NCI-H774 (cell line): ENCODE results near the gene CACNA2D1.
A peak's percentile ranks its signal among the peaks of the same experiment; 100 is the strongest.
"Not testable (repeated sequence)": the region's sequence is repeated elsewhere in the genome, so short reads cannot be mapped to it uniquely, and the experiment has no call there.

Source experiments
- DNase-seq: peaks from one replicate; lab custom pipeline; 2025; lab: John Stamatoyannopoulos, UW

Gene CACNA2D1

GRCh38 chr7:82172017-82172416 is 271.6 kb downstream of the CACNA2D1 start:
- no peak for DNase-seq

DNA sequence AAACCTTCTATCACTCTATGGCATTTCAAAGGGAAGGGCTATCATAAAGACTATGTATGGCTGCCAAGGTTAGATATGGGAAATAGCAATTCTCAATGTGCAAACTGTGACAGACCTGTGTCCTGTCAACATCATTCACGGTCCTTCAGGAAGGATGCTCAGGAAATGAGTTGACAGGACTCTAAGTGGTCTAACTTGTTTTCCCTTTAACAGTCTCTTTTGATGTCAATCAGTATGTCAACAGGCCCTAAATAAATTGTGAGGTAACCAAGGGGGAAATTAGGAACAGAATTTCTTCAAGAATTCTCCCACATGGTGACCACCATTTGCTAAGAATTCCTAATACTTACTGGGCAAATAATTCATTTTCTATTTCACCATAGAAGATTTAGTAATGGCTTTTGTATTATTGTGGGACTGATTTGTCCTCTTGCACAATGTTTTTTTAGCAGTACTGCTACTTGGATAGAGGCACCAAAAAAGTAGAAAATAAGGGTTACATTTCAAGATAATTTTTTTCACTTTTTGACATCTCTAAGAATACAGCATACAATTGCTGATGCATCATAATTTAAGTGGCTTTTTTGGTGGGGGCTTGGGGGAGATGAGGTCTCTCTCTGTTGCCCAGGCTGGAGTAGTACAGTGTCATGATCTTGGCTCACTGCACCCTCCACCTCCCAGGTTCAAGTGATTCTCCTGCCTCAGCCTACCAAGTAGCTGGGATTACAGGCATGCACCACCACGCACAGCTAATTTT is 275.8 kb downstream of the CACNA2D1 start:
- peak; percentile 65 for DNase-seq

DNA sequence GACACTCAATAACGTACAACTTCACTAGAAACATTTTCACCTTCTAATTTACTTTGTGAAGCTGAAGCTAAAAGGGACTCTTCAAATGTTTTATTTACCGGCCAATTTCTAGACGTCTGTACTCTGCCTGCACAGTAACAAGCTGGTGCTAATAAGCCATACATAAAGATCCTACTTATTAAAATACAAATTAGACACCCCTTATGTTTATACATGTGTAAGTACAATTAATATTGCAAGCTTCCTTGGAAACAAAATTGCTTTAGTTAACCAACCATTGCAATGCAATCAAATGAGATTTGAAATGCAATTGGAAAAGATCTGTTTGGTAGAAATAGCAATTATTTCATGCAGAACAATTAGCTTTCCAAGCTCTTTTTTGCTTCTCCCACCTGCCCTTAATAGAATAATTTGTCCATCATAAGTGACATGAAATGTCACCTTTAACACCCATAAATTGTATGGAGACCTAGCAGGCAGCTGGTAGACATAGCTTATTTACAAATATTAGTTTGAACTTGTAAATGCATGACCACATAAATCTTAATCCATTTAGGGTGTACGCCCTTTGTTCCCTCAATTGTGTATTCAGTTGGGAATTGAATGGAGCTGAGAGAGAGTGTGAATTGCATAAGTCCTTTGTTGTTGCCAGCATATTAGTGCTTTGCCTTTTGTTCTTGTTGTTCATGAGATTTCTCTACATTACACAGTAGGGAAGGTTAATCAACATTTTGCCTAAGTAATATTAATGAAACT is 277.1 kb downstream of the CACNA2D1 start:
- DNase-seq: peak; percentile 95

DNA sequence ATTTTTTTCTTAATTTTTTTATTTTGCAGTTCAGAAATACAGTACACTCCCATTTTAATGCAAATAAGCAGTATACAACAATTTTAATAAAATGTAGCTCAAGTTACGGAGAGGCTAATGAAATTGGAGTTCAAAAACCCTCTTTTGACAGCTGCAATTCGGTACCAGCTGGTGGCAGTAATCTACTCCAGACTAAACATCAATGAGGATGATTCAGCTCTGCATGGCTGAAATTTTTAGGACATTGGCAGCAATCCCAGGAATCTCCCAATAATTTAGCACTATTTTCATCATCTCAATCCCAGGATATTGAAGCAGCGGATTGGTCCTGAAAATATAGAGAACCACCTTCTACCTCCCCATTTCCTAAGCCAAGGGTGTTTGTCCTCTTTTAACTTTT is 278.8 kb downstream of the CACNA2D1 start:
- peak; percentile 46 for DNase-seq

DNA sequence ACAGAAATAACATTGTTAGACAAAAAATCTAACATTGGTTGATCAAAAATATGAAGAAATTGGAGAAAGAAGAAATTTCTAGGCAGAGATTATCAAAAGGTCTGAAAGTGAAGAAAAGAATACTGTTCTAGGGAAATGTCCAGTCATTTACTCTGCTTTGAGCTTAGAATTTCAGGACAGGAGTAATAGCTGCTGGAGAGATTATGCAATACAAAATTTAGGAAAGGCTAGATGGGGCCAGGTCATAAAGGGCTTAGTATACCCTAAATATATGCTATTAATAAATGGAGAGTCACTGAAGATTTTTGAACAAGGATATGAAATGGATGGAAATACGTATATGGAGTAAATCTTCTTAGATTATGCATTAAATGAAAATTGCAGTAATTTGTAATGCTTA is 279.2 kb downstream of the CACNA2D1 start:
- no peak for DNase-seq

- peak; percentile 16 for DNase-seq
Observed at GRCh38 chr7:82163586-82163985, 280.0 kb downstream of the CACNA2D1 start.

GRCh38 chr7:82162289-82162688 is 281.3 kb downstream of the CACNA2D1 start:
- no peak for DNase-seq

DNA sequence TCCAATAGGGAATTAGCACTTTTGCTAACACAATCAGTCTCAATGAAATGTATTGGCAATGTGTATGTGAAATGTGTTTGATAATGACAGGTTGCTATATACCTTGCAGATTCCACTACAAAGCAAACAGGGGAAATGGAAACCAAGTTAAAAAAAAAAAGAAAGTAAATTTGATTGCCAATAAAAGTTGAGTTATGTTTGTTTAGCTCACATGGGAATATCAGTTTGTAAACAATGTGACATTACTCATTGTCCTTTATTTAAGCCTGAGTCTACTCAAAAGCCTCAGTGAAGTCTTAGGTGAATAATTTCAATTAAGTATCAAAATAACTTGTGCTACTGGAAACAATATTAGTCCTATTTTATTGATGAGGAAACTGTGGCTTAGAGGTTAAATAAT is 285.2 kb downstream of the CACNA2D1 start:
- DNase-seq: peak; percentile 17

DNA sequence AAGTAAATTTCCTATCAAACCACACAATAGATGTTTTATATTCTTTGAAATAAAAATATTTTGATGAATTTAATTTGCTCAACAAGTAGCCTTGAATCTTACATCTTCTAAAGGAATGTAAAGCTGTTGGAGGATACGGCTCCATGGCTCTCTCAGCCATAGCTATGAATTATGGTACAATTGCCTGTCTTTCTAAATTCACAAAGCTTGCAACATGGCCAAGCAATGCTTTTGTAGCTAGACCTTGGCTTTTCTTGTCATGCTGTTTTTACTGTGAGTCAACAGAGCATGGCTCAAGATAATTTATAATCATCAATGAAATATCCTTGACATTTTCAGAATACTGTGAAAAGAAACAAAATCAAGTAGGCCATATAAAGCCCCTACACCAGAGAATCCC is 286.7 kb downstream of the CACNA2D1 start:
- DNase-seq: no peak

DNA sequence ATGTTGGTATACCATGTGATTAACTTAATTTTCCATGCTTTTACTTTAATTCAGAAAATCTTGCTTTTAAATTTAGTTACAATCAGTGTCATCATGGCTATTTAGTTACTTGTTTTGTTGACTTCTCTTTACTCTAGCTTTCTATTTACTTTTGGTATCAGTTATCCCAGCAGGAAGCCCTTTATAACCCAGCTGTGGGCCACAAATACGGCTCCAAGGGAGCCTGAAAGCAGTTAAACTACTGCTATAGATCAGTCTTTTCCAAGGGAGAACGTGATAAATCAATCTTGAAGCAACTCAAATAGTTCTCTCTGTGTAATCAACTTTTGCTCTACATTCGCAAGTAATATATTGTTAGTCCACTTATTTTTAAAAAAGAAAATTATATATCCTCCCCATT is 287.4 kb downstream of the CACNA2D1 start:
- DNase-seq: peak; percentile 78

- no peak for DNase-seq
Observed at GRCh38 chr7:82154728-82155127, 288.8 kb downstream of the CACNA2D1 start.

DNA sequence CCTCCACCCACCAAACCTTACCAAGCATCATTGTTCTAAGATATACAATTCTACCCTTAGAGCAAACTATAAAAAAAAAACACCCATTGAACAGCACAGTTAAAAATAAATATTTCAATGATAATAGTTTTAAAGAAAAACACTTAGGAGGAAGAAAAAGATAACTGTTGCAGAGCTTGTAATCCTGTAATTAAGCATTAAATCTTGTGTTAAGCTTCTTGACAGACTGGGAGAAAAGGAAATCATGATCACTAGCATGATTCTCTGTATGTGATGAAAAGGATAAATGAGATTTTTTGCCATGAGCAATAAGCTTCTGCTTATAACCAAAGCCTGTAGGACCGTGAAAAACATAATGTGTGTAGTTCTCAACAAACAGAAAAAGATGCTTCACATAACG is 289.8 kb downstream of the CACNA2D1 start:
- DNase-seq: no peak

DNA sequence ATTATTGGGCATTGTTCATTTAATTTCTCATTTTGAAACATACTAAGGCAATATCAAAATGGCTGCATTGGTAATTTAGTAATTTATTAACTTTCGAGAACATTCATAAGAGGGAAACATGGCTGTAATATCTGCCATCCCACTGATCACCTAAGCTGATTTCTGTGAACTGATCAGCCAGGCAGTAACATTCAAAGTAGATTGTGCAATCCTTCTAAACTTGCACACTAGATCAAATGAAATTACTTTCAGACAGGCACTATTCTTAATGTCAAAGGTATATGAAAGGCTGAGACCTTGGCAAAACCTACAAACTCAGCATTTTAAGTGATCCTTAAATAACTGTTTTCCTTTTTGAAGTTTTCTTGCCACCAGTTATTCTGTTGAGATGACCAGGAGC is 290.7 kb downstream of the CACNA2D1 start:
- DNase-seq: no peak

DNA sequence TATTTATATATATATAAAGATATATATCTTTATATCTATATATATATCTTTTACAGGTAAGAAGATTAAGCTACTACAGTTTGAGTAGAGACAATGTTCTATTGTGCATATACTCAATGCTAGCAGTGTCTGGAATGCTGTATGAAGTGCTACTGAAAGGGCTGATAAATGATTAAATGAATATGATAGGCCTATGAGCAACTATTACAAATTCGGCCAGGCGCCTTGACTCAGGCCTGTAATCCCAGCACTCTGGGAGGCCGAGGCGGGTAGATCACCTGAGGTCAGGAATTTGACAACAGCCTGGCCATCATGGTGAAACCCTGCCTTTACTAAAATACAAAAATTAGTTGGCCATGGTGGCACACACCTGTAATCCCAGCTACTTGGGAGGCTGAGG is 297.1 kb downstream of the CACNA2D1 start:
- DNase-seq: no peak

GRCh38 chr7:82142263-82142864 is 301.2 kb downstream of the CACNA2D1 start:
- DNase-seq: no peak

- no peak for DNase-seq
Observed at GRCh38 chr7:82141427-82141826, 302.1 kb downstream of the CACNA2D1 start.

- not testable (repeated sequence) for DNase-seq
Observed at GRCh38 chr7:82140608-82141007, 303.0 kb downstream of the CACNA2D1 start.

DNA sequence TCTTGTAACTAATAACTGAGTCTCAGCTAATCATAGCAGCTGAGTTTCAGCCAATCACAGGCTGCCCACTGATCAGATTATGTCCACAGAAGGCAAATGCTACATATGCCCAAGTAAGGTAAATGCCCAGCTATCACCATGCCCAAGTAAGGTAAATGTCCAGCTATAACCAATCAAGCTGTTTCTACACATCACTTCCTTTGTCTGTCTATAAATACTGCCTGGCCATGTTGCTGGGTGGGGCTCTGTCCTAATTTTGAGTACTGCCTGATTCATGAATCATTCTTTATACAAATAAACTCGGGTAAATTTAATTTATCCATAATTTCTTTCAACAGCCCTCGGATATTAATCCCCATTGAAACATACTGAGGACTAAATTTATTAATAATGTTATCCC is 312.4 kb downstream of the CACNA2D1 start:
- no peak for DNase-seq

DNA sequence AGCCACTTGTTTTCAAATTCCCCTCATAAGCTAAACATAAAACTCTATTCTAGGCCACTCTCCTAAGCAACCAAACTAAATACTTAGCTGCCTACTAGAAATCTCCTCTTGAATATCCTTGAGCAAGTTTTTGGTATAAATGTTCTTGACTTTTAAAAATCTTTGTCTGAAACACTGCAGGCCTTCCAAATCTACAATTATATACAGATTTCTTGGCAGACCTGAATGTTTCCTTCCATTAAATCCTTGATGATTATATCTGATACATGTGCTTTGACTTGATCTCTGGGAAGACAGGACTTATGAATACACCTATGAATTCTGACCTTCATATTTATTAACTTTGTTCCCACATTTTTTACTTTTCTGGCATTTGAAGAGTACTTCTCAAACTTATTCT is 314.5 kb downstream of the CACNA2D1 start:
- no peak for DNase-seq

- DNase-seq: no peak
Observed at GRCh38 chr7:82128546-82128945, 315.0 kb downstream of the CACNA2D1 start.

- DNase-seq: no peak
Observed at GRCh38 chr7:82126576-82126975, 317.0 kb downstream of the CACNA2D1 start.

DNA sequence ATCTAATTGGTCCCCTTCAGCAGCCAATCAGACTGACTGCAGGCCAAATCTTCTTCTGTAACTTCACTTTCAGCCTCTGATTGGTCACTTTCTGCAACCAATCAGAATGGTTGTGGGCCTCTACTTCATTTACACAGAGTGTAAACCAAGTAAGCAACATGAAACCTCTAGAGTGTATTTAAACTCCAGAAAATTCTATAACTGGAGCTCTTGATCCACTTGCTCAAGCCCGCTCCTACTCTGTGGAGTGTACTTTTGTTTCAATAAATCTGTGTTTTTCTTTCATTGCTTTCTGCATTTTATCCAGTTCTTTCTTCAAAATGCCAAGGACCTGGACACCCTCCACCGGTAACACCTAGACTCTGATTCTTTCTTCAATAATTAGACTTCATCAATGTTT is 319.1 kb downstream of the CACNA2D1 start:
- no peak for DNase-seq

- no peak for DNase-seq
Observed at GRCh38 chr7:82122275-82122674, 321.3 kb downstream of the CACNA2D1 start.
